H1 (cell line): Measurements from ENCODE around the gene PIGC. TPM values are rescaled to one million over a fixed set of nuclear protein-coding genes. Genes with fewer than 3 reads are reported as not detected.

Source experiments
- CTCF ChIA-PET: fragments of 300-600 bp; sonication (Branson Sonifier 250); formaldehyde crosslinking; loops from one replicate; lab custom pipeline; 2021; ENCODE audit not compliant: partially characterized antibody; lab: Charles Lee
- POLR2A ChIA-PET: fragments of 300-600 bp; sonication (Branson Sonifier 250); formaldehyde crosslinking; loops from one replicate; lab custom pipeline; 2021; ENCODE audit warnings: inconsistent platforms; ENCODE audit not compliant: partially characterized antibody; lab: Charles Lee
- DNase-seq, 2 experiments: peaks; one replicate each; pipeline versions ENCODE4 v3.0.0 to v3.0.0-alpha.2; 2010 to 2022; ENCODE audit warnings: low spot score in 2 of 2, low read depth in 1 of 2, mixed read lengths in 1 of 2
- FAIRE-seq: peaks from 2 replicates; lab custom pipeline; 2011; peaks lifted over from hg19 to GRCh38; lab: Jason Lieb, UNC
- H2AFZ ChIP-seq: 2 replicates; pipeline ENCODE4 v1.8.1; 2012; ENCODE audit warnings: low read length, inconsistent platforms
- H2AK5ac ChIP-seq: 2 replicates; pipeline ENCODE4 v1.6.1; 2013; ENCODE audit warnings: low read depth, low read length
- H2BK120ac ChIP-seq: replicated peaks from 2 replicates; pipeline ENCODE3; 2013; ENCODE audit warnings: low read depth, low read length, inconsistent platforms
- H2BK12ac ChIP-seq: 2 replicates; pipeline ENCODE4 v1.6.1; 2013; ENCODE audit warnings: low read depth, low read length
- H2BK15ac ChIP-seq: 2 replicates; pipeline ENCODE4 v1.6.1; 2013; ENCODE audit warnings: low read length
- H2BK20ac ChIP-seq: 2 replicates; pipeline ENCODE4 v1.6.1; 2013; ENCODE audit warnings: low read length
- H2BK5ac ChIP-seq: 2 replicates; pipeline ENCODE4 v1.6.1; 2013; ENCODE audit warnings: low read depth, low read length
- H3K14ac ChIP-seq: 2 replicates; pipeline ENCODE4 v1.6.1; 2013; ENCODE audit warnings: inconsistent platforms; ENCODE audit not compliant: insufficient read length
- H3K18ac ChIP-seq: 2 replicates; pipeline ENCODE4 v1.6.1; 2013; ENCODE audit warnings: low read length; ENCODE audit errors: extremely low read depth
- H3K23ac ChIP-seq: 2 replicates; pipeline ENCODE4 v1.6.1; 2013; ENCODE audit warnings: inconsistent platforms; ENCODE audit not compliant: insufficient read length
- H3K23me2 ChIP-seq: 2 replicates; pipeline ENCODE4 v1.6.1; 2013; ENCODE audit warnings: low read depth, low read length
- H3K27ac ChIP-seq: 2 replicates; pipeline ENCODE4 v1.6.1; 2011; ENCODE audit warnings: low read depth, low read length, inconsistent platforms
- H3K27me3 ChIP-seq, 4 experiments: replicated peaks in 1 of 4; 1 replicate in 1 of 4; 2 replicates in 3 of 4; pipeline versions ENCODE4 v1.6.1 to v1.8.1; 2011 to 2013; ENCODE audit warnings: low read length in 3 of 4, mild to moderate bottlenecking in 3 of 4, inconsistent platforms in 2 of 4, mixed read lengths in 2 of 4, moderate library complexity in 1 of 4; ENCODE audit not compliant: control insufficient read depth in 3 of 4, insufficient read depth in 3 of 4; ENCODE audit errors: extremely low read depth in 1 of 4
- H3K36me3 ChIP-seq, 4 experiments: 2 replicates each; pipeline versions ENCODE4 v1.6.1 to v1.8.1; 2011 to 2013; ENCODE audit warnings: mild to moderate bottlenecking in 4 of 4, low read length in 3 of 4, moderate library complexity in 2 of 4, control low read depth in 1 of 4, inconsistent platforms in 1 of 4; ENCODE audit not compliant: insufficient read depth in 4 of 4, control insufficient read depth in 2 of 4
- H3K4ac ChIP-seq: replicated peaks from 2 replicates; pipeline ENCODE3; 2013; ENCODE audit warnings: low read length, low read depth, mixed read lengths, inconsistent platforms; ENCODE audit not compliant: insufficient read length
- H3K4me1 ChIP-seq, 4 experiments: replicated peaks in 1 of 4; 1 replicate in 1 of 4; 2 replicates in 3 of 4; pipeline versions ENCODE4 v1.6.1 to v1.8.1; 2011 to 2013; ENCODE audit warnings: low read length in 3 of 4, inconsistent platforms in 2 of 4, mixed read lengths in 1 of 4; ENCODE audit not compliant: insufficient read depth in 4 of 4, control insufficient read depth in 3 of 4
- H3K4me2 ChIP-seq, 2 experiments: 2 replicates each; pipeline versions ENCODE4 v1.6.1 to v1.8.1; 2011 to 2013; ENCODE audit warnings: low read depth in 2 of 2, low read length in 2 of 2, control low read depth in 1 of 2, inconsistent platforms in 1 of 2, mild to moderate bottlenecking in 1 of 2; ENCODE audit not compliant: insufficient read depth in 1 of 2
- H3K4me3 ChIP-seq, 4 experiments: fragments of 200-600, 300-600 bp in 1 of 4; sonication (generic), shearing (Covaris generic), sonication (Bioruptor Twin) in 1 of 4; 2 replicates each; pipeline versions ENCODE4 v1.5.1 to v1.8.1; 2011 to 2016; ENCODE audit warnings: low read length in 4 of 4, low read depth in 3 of 4, control low read depth in 2 of 4, inconsistent platforms in 2 of 4, mild to moderate bottlenecking in 2 of 4, mixed read lengths in 1 of 4, moderate library complexity in 1 of 4; ENCODE audit not compliant: insufficient read depth in 2 of 4; ENCODE audit errors: extremely low read depth in 1 of 4
- H3K56ac ChIP-seq: replicated peaks from 2 replicates; pipeline ENCODE3; 2013; ENCODE audit warnings: low read depth, mild to moderate bottlenecking, mixed read lengths, low read length, inconsistent platforms; ENCODE audit not compliant: insufficient read length
- H3K79me1 ChIP-seq: 2 replicates; pipeline ENCODE4 v1.6.1; 2013; ENCODE audit warnings: low read depth, low read length, control low read depth
- H3K79me2 ChIP-seq, 2 experiments: 2 replicates each; pipeline versions ENCODE4 v1.6.1 to v1.8.1; 2012 to 2013; ENCODE audit warnings: low read length in 2 of 2, mild to moderate bottlenecking in 2 of 2, inconsistent platforms in 1 of 2; ENCODE audit not compliant: insufficient read depth in 2 of 2, control insufficient read depth in 1 of 2
- H3K9ac ChIP-seq, 4 experiments: replicated peaks in 1 of 4; 1 replicate in 1 of 4; 2 replicates in 3 of 4; pipeline versions ENCODE4 v1.6.1 to v1.8.1; 2011 to 2013; ENCODE audit warnings: low read depth in 3 of 4, low read length in 3 of 4, control low read depth in 2 of 4, mild to moderate bottlenecking in 2 of 4, moderate library complexity in 2 of 4, inconsistent platforms in 1 of 4; ENCODE audit errors: extremely low read depth in 1 of 4
- H3K9me3 ChIP-seq, 2 experiments: 2 replicates each; pipeline versions ENCODE4 v1.6.1 to v1.8.1; 2012 to 2013; ENCODE audit warnings: mild to moderate bottlenecking in 2 of 2, moderate library complexity in 2 of 2, control low read depth in 1 of 2, inconsistent platforms in 1 of 2, low read depth in 1 of 2, low read length in 1 of 2, mixed read lengths in 1 of 2; ENCODE audit not compliant: insufficient read depth in 2 of 2
- H4K20me1 ChIP-seq, 2 experiments: replicated peaks in 1 of 2; 2 replicates each; pipeline versions ENCODE3 to v1.8.1; 2011 to 2013; ENCODE audit warnings: inconsistent platforms in 2 of 2, low read length in 2 of 2, mild to moderate bottlenecking in 1 of 2; ENCODE audit not compliant: insufficient read depth in 2 of 2, control insufficient read depth in 1 of 2
- H4K5ac ChIP-seq: 2 replicates; pipeline ENCODE4 v1.6.1; 2013; ENCODE audit warnings: low read length, low read depth, mixed read lengths, inconsistent platforms; ENCODE audit not compliant: insufficient read length
- H4K8ac ChIP-seq: 2 replicates; pipeline ENCODE4 v1.8.0; 2013; ENCODE audit warnings: mild to moderate bottlenecking, moderate library complexity, low read length, inconsistent platforms; ENCODE audit not compliant: insufficient read depth; ENCODE audit errors: extremely low read depth
- H4K91ac ChIP-seq: replicated peaks from 2 replicates; pipeline ENCODE3; 2013; ENCODE audit warnings: low read length, mixed read lengths, inconsistent platforms; ENCODE audit not compliant: insufficient read length
- BCL11A ChIP-seq, 2 experiments: IDR thresholded peaks; one replicate each; pipeline ENCODE4 v1.6.1; 2011; ENCODE audit warnings: low read depth in 2 of 2, low read length in 2 of 2, mild to moderate bottlenecking in 2 of 2
- HDAC6 ChIP-seq: IDR thresholded peaks from one replicate; pipeline ENCODE4 v1.7.1; 2012; ENCODE audit warnings: low read depth, mild to moderate bottlenecking, inconsistent platforms, low read length, moderate library complexity
- KDM4A ChIP-seq: IDR thresholded peaks from one replicate; pipeline ENCODE4 v1.7.1; 2012; ENCODE audit warnings: low read depth, mild to moderate bottlenecking, moderate library complexity, low read length, inconsistent platforms; ENCODE audit not compliant: severe bottlenecking
- KDM5A ChIP-seq: fragments of 200-600 bp; IDR thresholded peaks from 2 replicates; pipeline ENCODE4 v1.7.1; 2012; ENCODE audit warnings: mild to moderate bottlenecking, low read length, inconsistent platforms, mixed read lengths
- POLR2AphosphoS5 ChIP-seq: IDR thresholded peaks from 2 replicates; pipeline ENCODE4 v1.6.1; 2011; ENCODE audit warnings: low read depth, low read length
- SRF ChIP-seq: IDR thresholded peaks from 2 replicates; pipeline ENCODE4 v1.6.1; 2011; ENCODE audit warnings: mild to moderate bottlenecking, low read depth, low read length, moderate library complexity
- SUZ12 ChIP-seq: fragments of 200-600 bp; sonication (generic); IDR thresholded peaks from 2 replicates; pipeline ENCODE4 v1.6.1; 2012; ENCODE audit warnings: mild to moderate bottlenecking, inconsistent platforms, low read length, moderate library complexity, mixed read lengths
- TAF1 ChIP-seq: IDR thresholded peaks from 2 replicates; pipeline ENCODE4 v1.6.1; 2011; ENCODE audit warnings: mild to moderate bottlenecking, low read depth, low read length
- WGBS, 2 experiments: shearing (Covaris generic) in 1 of 2; methylation state at CpG; one replicate each; pipeline versions ENCODE4 v1.1.6 to v1.1.7; 2013 to 2015; ENCODE audit warnings: low lambda C conversion rate in 2 of 2, mixed read lengths in 2 of 2, inconsistent platforms in 1 of 2, low coverage in 1 of 2, missing lambda C conversion rate in 1 of 2; ENCODE audit not compliant: insufficient replicate concordance in 2 of 2, insufficient coverage in 1 of 2, insufficient read length in 1 of 2; ENCODE audit errors: extremely low coverage in 1 of 2, missing lambda C conversion rate in 1 of 2; 5-methylcytosine and 5-hydroxymethylcytosine counted together
- polyA plus RNA-seq, 7 experiments: library from polyadenylated mRNA; depleted of rRNA in 3 of 7; stranded (reverse) in 5 of 7; unstranded in 2 of 7; fragments of >200 nt in 5 of 7; fragments of 200-250 nt in 2 of 7; gene quantifications; 1 replicate in 5 of 7; 2 replicates in 1 of 7; 4 replicates in 1 of 7; pipeline versions ENCODE4 v1.2.1 to v1.2.3, GENCODE V29; 2011 to 2013; ENCODE audit warnings: missing spikeins in 2 of 7, mixed read lengths in 2 of 7
- total RNA-seq: library from RNA; stranded (reverse); fragmentation: NEBNext Ultra II Directional; extraction: Animal tissue kit (Norgen Biotek cat#: 25700); gene quantifications from 2 replicates; pipeline ENCODE4 v1.2.1, GENCODE V29; 2021
- TF ChIP-seq, protein P1 (sequence below): IDR thresholded peaks from 2 replicates; pipeline ENCODE4 v1.6.1; 2011; ENCODE audit warnings: low read length, improper control_type of control experiment
- TF ChIP-seq, protein P2 (sequence below): IDR thresholded peaks from 2 replicates; pipeline ENCODE4 v1.6.1; 2012; ENCODE audit warnings: low read length, inconsistent platforms
- TF ChIP-seq, protein P3 (sequence below): IDR thresholded peaks from 2 replicates; pipeline ENCODE4 v1.6.1; 2012; ENCODE audit warnings: inconsistent platforms

PIGC gene
- total and polyA plus RNA-seq, 2 of the 8 experiments (the other 6 are each of a cell fraction or from before 2014, with no cell fraction given), result 21.0 to 39.3 TPM

DNA sequence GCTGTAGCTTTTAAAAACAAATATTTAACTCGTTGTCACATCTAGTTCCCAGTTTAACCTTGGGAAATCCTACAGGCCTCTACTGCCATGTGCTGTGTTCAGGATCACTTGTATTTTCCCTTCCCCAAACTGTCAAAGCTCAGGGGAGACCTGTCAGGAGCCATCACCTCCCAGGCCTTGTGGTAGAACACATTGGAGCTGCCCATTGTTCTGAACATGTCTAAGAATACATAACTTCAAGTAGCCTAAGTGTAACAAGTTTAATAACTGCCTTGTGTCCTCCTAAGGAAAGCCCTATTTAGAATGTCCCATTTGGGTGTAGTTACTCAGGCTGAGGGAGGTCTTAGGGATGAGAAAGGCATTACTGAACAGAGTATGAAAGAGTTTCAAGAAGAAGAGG, 28.6 kb upstream of the PIGC start:
- no peak overlapping the region for H3K4me2 ChIP-seq
- H2BK20ac ChIP-seq, result no peak overlapping the region
- H4K8ac ChIP-seq, result no peak overlapping the region
- H3K18ac ChIP-seq, result no peak overlapping the region
- DNase-seq (no peak), FAIRE-seq (no peak)
- H3K79me2 ChIP-seq, result no peaks in the 10 kb centered on the region
- H2BK120ac ChIP-seq, result no peak overlapping the region
- no peaks in the 10 kb centered on the region for H3K27me3 ChIP-seq
- H3K14ac ChIP-seq, result no peak overlapping the region
- H3K9ac ChIP-seq, result no peak overlapping the region
- no peaks in the 10 kb centered on the region for H3K4me1 ChIP-seq
- no peak overlapping the region for H4K5ac ChIP-seq
- H3K27ac ChIP-seq, result no peak overlapping the region
- H3K36me3 ChIP-seq, result no peaks in the 10 kb centered on the region
- H3K79me1 ChIP-seq, result no peaks in the 10 kb centered on the region
- no peak overlapping the region for H2AFZ ChIP-seq
- no peak overlapping the region for H2BK15ac ChIP-seq
- H3K9me3 ChIP-seq, result no peaks in the 10 kb centered on the region
- H4K20me1 ChIP-seq, result no peaks in the 10 kb centered on the region
- CTCF ChIA-PET, result interaction anchor here (1.0 to 1.5 kb wide), 3 partner anchors 10 to 29 kb away, joined by 3 to 6 read pairs (median 4); partner anchors contain the start of gene PIGC
- no peak overlapping the region for H2AK5ac ChIP-seq
- H3K56ac ChIP-seq, result no peak overlapping the region
- 69% methylated on average over 1 of the region's 1 CpG; no CpG with 5 or more reads in 1 of the 2 experiments for WGBS, 2 experiments
- H3K4me3 ChIP-seq, result no peak overlapping the region
- no peak overlapping the region for H2BK12ac ChIP-seq
- no peak overlapping the region for H3K4ac ChIP-seq
- H2BK5ac ChIP-seq, result no peak overlapping the region
- H3K23me2 ChIP-seq, result no peaks in the 10 kb centered on the region
- no peak overlapping the region for H4K91ac ChIP-seq
- POLR2A ChIA-PET, result no interaction called here
- H3K23ac ChIP-seq, result no peak overlapping the region
- no peak for TF ChIP-seq SRF
- TF ChIP-seq KDM4A, result no peak
- no peak for TF ChIP-seq HDAC6
- TF ChIP-seq, protein P1, sequence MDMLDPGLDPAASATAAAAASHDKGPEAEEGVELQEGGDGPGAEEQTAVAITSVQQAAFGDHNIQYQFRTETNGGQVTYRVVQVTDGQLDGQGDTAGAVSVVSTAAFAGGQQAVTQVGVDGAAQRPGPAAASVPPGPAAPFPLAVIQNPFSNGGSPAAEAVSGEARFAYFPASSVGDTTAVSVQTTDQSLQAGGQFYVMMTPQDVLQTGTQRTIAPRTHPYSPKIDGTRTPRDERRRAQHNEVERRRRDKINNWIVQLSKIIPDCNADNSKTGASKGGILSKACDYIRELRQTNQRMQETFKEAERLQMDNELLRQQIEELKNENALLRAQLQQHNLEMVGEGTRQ, result no peak
- TF ChIP-seq, protein P2, sequence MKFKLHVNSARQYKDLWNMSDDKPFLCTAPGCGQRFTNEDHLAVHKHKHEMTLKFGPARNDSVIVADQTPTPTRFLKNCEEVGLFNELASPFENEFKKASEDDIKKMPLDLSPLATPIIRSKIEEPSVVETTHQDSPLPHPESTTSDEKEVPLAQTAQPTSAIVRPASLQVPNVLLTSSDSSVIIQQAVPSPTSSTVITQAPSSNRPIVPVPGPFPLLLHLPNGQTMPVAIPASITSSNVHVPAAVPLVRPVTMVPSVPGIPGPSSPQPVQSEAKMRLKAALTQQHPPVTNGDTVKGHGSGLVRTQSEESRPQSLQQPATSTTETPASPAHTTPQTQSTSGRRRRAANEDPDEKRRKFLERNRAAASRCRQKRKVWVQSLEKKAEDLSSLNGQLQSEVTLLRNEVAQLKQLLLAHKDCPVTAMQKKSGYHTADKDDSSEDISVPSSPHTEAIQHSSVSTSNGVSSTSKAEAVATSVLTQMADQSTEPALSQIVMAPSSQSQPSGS, result no peak
- no peak for TF ChIP-seq SUZ12
- TF ChIP-seq KDM5A, result no peak
- TF ChIP-seq, protein P3, sequence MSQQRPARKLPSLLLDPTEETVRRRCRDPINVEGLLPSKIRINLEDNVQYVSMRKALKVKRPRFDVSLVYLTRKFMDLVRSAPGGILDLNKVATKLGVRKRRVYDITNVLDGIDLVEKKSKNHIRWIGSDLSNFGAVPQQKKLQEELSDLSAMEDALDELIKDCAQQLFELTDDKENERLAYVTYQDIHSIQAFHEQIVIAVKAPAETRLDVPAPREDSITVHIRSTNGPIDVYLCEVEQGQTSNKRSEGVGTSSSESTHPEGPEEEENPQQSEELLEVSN, result no peak
- no peak for TF ChIP-seq BCL11A (IDR thresholded peaks at IDR 0.05; ENCODE audit: low read depth in 2 of 2, low read length in 2 of 2)
- no peak for TF ChIP-seq POLR2AphosphoS5
- no peak for TF ChIP-seq TAF1
